GM19035 (cell line): Measurements from ENCODE around the gene MEA1.
"Not testable (repeated sequence)": the region's sequence is repeated elsewhere in the genome, so short reads cannot be mapped to it uniquely, and the experiment has no call there.

Source experiments
- ATAC-seq: cut with Tn5 transposase; IDR thresholded peaks from one replicate; pipeline ENCODE4 v1.9.1; 2021; ENCODE audit not compliant: unreplicated experiment

Gene MEA1

DNA sequence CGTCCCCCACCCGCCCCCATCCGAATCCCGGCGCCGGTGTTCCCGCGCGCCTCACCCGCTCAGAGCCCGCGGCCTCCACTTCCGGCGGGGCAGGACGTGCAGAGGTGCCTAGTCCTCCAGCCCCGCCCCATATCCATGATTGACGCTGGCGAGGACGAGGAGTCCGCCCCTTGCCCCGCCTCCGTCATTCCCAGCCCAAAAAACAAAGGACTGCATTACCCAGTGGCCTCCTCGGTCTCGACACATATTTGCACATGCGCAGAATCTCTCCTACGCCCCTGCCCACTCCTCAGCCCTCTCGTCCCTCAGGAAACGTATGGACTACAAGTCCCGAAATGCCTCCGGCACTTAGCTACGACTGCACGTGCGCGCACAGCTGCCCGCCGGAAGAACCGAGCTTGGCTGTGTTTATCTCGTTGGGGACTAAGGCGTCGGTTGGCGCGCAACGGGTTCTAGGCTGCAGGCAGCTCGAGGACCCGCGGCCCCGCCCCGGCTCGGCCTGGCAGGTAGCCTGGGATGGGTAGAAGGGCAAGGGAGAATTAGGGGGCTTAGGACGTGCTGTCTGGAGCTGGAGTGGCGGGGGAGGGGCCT lies at the start of gene MEA1, which contains the start of gene KLHDC3:
Gene MEA1, minus strand, starts transcription at position 104 of the 591 bp plus-strand sequence. CDS start 133 bp downstream, outside the sequence.
Gene KLHDC3, plus strand, starts transcription at position 407 of the 591 bp plus-strand sequence. CDS start 2,944 bp downstream, outside the sequence.
- ATAC-seq: peak; percentile 90

DNA sequence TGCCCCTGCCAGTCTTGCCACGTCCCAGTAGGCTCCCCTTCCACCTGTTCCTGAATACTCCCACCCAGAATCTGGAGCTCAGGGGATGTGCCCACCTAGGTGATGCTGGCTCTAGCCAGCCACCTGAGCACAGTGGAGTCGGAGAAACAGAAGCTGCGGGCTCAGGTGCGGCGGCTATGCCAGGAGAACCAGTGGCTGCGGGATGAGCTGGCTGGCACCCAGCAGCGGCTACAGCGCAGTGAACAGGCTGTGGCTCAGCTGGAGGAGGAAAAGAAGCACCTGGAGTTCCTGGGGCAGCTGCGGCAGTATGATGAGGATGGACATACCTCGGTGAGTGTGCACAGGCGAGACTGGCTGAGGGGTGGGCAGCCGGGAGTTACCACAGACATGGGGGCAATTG lies 49.1 kb upstream of the MEA1 start:
- no peak for ATAC-seq

DNA sequence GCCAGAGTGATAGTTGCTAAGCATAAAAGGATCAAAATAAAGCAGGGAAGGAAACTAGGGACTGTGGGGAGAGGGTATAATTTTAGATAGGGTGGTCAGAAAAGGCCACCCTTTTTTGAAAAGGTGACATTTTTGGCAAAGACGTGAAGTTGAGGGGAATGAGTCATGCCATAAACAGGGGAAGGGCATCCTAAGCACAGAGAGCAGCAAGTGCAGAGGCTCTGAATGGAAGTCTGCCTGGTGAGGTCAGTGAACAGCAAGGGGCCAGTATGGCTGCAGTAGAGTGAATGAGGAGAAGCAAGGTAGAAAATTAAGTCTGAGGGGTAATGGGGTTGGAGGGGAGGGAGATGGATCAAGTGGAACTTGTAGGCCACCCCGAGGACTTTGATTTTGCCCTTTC lies 48.1 kb upstream of the MEA1 start:
- ATAC-seq: no peak

DNA sequence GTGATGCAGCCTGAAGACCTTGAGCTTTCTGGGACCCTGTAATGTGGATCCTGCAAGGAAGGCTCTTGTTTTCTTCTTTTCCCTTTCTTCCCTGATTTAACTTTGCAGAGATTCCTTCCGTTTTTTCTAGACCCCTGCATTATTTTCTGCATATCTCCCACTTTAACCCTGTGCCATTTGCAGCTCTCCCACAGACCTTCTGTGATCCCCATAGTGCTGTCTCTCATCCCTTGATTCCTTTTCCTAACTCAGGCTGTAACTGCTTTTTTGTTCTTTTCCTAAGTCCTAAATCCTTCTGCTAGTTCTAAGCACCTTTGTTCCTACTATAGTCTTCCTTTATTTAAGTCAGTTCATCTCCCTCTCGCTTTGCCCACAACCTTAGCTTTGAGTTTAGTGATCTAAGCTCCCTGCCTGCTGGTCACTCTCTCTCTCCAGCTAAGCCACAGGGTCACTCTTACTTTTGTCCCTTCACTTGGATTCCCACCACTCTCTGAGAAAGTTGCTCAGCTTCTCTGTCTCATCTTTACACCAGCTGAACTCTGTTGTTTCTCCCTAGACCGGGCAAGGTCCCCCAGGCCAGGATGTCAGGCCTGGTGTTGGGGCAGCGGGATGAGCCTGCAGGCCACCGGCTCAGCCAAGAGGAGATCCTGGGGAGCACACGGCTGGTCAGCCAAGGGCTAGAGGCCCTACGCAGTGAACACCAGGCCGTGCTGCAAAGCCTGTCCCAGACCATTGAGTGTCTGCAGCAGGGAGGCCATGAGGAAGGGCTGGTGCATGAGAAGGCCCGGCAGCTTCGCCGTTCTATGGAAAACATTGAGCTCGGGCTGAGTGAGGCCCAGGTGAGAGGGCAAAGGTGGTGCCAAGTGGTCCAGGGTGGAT lies 47.2 kb upstream of the MEA1 start:
- no peak for ATAC-seq

DNA sequence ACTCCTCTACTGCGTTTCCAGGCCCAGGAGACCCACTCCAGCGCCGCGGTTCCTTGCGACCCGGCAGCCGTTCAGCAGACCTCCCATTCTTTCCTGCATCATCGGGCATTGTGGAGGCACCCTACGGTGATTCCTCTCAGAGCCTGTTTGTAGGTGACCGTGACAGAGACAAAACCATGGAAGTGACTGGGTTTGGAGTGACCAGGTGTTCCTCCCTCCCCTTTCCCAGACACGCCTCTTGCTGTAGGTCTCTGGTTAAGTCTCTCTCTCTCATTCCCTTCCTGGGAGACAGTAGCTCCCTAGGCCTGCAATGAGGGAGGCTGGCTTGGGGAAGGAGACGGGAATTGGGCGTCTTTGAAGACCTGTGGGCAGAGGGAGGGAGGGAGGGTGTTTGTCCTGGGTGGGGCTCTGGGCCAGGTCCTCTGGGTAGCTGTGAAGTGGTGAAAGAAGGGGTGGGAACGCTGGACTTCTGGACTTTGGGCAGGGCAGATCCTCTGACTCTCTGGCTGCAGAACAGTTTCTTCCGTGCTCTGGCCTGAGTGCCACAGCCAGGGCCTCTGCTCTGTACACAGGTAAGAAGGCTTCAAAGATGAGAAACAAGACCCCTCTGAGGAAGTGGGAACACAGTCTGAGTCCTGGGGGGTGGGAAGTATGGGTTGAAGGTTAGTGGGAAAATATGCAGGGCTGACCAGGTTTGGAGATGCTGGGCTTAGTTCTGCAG lies 46.4 kb upstream of the MEA1 start:
- no peak for ATAC-seq

DNA sequence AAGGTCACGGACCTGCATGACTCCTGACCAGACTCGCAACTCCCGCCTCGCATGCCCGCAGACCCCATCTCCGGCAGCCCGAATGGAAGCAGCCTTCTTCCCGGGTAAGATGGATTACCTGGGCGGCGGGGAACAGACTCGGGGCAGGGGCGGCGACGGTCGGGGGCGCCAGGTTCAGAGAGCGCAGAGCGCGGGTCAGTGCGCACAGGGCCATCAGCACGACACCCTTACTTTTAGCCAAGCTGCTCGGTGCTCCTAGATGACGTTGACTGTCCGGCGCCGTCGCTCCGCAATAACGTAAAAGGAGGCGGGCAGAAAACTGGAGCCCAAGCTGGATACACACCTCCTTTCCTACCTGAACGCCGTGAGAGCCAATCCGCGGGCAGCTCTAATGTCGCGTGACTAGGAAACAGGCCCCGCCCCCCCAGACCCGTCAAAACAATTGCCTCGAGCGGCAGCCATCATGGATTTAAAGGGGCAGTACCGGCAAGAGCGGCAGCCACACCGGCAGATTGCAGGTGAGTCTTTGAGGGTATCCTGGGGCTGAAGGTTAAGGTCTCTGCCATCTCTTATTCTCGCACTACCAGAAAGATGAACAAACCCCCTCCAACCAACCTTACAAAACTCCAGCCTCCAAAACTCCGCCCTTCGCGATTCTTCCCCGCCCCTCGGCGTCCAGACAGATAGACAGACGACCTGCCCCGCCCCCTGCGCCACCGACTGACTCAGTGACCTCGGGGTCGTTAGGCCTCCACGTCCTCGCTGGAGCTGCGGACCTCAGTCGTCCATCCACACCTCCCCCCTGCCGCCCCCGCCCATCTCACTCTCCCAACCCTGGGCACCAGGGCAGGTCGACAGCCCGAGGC lies 45.7 kb upstream of the MEA1 start, which contains the start of the genes KLC4 and MRPL2:
Gene KLC4, plus strand, starts transcription at position 464 of the 866 bp plus-strand sequence. CDS start 1,705 bp downstream, outside the sequence.
Gene MRPL2, minus strand, starts transcription at position 267 of the 866 bp plus-strand sequence. Its CDS starts 53 bp downstream, at position 214.
- peak; percentile 90 for ATAC-seq

DNA sequence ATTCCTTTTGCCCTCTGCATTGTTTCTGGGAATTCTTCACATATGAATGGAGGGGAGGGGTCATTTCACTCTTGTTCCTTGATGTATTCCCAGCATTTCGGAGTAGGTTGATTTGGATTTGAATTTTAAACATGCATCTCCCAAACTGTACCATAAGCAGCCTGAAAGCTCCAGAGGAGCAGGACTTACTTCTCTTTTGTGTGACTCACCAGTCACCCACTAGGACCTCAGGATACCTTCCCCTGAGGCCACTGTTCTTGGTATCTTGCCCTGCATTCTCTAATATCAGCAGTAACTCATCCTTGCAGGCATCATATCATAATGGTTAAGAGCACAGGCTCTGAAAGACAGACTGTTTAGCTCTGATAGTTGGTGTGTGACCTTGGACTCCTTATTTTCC lies 44.8 kb upstream of the MEA1 start:
- no peak for ATAC-seq

DNA sequence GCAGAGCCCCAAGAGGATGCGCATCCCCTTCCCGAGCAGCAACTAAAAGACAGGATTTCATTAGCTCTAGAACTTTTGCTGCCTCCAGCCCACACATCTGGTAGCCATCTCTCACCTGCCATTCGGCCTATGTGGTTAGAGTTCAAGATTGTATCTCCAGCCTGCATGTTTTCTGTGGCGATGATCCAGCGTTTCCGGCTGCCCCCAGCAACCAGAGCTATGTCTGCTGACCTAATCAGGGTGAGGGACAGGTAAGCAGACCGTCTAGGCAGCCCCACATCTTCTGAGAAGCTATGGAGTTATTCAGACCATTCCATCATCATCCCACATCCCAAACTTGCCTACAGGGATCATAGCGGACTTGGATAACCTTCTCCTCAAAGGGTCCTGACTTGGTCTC lies 42.2 kb upstream of the MEA1 start:
- no peak for ATAC-seq

DNA sequence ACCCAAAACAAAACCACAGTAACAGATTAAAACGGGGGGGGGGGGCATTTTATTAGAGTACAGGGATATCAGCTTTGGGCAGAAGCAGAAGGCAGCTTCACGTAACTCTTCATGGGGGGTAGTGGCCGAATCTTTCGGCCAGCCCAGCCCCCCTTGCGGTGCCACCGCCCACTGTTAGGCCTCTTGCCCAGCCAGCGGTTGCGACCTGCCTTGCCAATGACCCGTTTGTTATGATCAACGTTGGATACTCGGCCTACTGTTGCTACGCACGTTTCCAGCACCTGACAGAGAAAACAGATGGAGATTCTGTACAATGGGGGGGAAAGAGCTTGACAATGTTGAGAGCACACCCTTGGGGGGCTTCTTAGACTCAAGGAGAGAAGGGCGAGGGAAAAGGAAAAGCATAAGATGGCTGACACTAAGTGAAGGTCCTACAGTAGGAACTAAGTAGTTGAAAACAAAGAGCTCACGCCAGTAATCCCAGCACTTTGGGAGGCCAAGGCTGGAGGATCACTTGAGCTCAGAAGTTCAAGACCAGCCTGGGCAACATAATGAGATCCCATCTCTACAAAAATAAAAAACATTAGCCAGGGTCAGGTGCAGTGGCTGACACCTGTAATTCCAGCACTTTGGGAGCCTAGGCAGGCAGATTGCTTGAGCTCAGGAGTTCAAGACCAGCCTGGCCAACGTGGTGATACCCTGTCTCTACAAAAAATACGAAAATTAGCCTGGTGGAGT lies 40.6 kb upstream of the MEA1 start:
- ATAC-seq: no peak

DNA sequence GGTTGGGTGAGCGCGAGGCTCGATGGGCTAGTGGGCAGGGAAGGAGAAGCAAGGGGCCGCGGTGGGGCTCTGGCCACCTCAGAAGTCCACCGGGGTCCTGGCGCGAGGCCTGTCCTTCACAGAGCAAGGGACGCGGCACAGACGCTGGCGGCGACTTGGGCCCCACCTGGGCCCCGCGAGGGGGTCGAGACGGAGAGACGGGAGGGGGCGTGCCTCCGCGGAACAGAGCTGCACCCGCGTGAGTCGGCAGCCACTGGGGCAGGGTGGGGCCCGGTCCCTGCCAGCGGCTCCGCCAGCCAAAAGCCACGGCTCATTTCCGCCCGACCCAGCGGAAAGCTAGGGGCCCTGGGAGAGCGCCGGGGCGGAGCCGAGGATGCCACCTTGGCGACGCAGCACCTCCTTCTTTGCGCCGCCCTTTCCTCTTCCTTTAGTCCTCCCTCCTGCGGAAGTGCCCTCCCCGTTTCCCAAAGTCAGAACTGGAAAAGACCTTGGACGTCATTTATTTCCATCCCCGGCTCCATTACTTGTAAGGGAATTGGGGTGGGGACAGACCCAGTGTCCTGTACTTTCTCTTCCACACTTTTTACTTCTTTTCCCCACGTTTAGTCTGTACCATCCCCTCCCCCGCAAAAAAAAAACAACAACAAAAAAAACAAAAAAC lies 39.9 kb upstream of the MEA1 start, which contains the start of gene CUL7:
Gene CUL7, minus strand, starts transcription at position 307 of the 661 bp plus-strand sequence. CDS start 1,063 bp downstream, outside the sequence.
- ATAC-seq: peak; percentile 86

DNA sequence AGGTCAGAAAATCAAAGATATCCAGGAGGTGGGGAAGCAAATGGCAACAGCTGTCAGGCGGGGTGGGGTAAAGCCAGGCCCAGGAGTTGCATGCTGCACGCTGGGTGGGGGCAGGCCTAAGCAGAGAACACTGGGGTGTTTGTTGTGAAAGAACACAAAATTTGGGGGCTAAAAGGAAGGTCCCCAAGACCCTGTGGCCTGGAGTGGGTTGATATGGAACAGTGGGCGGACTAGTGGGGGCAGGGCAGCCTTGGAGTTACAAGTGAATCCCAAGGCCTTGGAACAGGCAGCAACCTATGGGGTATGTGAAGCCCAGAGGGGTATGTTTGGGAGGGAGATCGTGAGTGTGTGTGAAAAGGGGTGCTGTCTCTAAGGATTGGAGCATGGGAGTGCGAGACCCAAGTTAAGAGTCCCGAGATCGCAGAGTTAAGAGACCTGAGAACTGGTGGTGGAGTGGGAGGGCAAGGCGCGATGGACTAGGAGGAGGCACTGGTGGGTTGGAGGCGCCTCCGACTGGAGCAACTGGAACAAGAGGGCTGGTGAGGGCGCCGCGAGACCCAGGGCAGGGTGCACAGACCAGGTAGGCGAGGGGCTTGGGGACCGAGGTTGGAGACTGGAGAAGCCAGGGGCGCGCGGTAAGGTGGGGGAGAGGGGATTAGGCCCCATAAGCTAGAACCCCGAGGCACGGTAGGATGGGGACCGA lies 39.2 kb upstream of the MEA1 start:
- ATAC-seq: peak; percentile 14

DNA sequence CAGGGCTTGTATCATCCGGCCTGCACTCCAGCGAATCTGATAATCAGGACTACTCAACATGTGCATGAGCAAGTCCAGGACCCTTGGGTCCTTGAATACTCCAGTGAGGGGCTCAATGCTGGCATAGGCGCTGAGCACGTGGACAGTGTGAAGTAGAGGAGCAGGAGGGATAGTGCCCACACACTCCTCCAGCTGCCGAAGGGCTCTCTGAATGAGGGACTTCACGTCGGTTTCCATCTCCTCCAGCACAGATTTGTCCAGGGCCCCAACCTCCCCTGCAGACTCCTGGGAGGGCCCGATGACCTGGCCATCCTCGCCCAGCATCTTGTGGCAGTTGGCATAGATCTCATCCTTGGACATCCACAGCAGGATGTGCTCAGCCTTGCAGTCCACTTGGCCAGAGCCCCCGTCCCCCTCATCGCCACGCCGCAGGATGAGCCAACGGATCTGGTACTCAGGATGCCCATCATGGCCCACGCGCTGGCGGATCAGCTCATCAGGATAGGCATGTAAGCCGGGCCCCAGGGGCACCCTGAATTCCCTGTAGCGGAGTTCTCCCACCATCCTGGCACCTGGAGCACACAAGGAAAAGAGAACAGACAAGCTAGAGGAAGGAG lies 38.6 kb upstream of the MEA1 start:
- no peak for ATAC-seq

DNA sequence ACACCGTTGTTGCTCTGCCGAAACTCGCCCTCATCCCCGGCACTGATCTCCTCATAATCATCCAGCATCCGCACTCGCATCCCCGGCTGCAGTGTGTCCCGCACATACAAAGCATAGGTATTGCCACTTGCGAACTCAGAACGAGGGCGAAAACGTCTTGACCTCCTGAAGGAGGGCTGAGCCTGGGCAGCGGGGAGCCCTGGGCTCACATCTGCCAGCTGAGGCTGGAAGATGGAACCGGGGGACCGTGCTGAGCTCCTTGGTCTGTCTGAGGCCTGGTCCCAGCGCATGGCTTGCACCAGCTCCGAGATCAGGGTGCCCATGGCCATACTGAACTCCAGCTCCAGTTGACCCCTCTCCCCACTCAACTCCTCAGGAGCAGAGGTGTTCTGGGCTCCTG lies 37.2 kb upstream of the MEA1 start:
- ATAC-seq: no peak

DNA sequence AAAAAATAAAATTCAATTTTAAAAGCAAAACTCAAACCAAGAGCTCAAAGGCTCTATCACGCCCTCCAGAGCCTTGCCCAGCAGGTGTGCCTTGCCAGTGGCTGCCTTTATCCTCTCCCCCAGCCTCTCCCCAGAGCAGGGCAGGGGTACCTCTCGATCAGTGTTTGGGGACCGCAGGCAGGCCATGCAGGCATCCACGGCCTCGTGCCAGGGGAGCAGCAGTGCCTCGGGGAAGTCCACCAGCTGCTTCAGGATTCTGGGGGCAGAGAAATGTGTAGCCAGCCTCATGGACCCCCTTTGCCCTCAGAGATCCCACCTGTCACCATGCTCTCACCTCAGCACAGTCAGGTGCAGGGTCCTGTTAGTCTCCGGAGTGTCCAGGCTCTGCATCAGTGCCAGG lies 34.3 kb upstream of the MEA1 start:
- no peak for ATAC-seq

DNA sequence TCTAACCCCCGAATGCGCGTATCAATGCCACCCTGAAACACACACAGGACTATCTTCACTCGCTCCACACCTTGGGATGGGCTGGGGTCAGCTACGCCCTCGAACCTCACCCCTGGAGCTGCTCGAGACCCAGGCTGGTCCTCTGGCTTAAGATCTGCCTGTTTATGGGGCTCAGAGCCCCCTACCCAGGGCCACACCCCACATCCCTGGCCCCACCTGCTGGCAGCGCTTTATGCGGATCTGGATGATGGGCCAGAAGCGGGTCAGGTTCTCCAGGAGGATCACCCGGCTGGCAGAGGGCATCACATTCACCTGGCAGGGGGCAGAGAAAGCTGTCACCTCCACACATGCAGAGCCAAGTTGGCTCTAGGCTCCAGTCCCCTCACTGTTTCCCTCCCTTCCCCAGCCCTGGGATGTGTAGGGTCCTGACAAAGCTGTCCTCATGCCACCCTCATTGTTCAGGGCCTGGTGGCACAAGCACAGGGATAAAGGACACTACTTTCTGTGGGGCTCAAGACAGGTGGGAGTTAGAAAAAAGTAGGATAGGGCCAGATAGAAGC lies 31.7 kb upstream of the MEA1 start:
- no peak for ATAC-seq

DNA sequence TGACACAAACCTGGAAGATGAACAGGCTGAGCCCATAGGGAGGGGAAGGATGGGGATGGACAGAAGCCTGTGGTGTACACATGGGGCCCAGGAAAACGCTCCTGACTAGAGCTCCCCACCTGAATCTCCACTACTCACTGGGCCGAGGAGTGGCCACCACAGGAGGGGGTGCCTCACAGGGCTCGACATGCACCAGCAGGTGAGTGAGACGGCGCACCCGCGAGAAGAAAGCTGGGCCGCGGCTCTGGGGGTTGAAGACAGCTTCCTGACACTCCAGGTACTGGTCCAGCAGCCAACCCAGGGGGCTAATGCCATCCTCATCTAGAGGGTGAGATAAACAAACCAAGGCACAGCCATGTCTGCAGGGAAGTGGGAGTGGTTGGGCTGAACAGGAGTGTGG lies 29.6 kb upstream of the MEA1 start:
- ATAC-seq: no peak

DNA sequence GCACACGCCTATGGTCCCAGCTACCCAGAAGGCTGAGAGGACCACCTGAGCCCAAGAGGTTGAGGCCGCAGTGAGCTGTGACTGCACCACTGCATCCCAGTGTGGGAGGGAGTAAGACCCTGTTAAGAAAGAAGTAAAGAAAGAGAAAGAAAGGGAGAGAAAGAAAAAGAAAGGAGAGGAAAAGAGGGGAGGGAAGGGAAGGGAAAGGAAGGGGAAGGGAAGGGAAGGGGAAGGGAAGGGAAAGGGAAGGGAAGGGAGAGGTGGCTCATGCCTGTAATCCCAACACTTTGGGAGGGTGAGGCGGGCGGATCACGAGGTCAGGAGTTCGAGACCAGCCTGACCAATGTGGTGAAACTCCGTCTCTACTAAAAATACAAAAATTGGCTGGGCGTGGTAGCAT lies 27.7 kb upstream of the MEA1 start:
- not testable (repeated sequence) for ATAC-seq
